ENCODE measurements around the gene COTL1.

COTL1 gene

DNA sequence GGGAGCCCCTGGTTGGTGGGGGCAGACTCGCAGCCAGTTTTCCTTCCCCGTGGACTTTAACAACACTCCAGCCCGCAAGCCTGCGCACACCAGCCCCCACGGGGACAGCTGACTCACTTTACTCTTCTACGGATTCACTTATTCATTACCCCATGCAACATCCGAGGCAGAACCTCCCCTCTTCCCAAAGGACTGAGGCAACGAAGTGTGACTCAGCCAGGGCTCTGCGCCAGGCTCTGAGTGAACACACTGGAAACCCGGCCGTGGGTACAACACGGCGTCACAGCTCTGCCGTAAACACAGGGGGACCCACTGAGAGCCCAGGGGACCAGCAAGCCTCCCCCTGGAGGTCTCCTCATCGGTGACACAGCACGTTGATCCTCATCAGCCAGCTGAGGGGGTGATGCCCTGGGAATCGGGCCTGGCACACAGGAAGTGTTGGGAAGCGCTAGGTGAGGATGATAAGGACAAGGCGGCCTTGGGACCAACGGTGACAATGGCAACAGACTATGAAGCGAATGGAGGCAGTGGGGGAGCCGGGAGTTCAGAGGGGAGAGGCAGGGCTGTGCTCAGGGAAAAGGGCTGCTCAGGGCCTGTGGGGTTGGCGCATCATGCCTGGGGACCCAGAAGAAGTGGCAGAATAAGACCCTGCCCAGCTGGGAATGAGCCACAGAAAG, 14.6 kb downstream of the COTL1 start:
- Mint-ChIP-seq H3K4me3 (peak overlapping the region; percentile 74), H3K27ac (peak overlapping the region; percentile 99), H3K9me3 (no peaks in the 10 kb centered on the region), H3K36me3 (peaks cover 10% of the 10 kb centered on the region), H3K27me3 (no peaks in the 10 kb centered on the region), H3K4me1 (peaks cover 68% of the 10 kb centered on the region)
- DNase-seq (ENCODE audit: low spot score in 2 of 2) (no peak), ATAC-seq (ENCODE audit: low read depth) (no peak)

DNA sequence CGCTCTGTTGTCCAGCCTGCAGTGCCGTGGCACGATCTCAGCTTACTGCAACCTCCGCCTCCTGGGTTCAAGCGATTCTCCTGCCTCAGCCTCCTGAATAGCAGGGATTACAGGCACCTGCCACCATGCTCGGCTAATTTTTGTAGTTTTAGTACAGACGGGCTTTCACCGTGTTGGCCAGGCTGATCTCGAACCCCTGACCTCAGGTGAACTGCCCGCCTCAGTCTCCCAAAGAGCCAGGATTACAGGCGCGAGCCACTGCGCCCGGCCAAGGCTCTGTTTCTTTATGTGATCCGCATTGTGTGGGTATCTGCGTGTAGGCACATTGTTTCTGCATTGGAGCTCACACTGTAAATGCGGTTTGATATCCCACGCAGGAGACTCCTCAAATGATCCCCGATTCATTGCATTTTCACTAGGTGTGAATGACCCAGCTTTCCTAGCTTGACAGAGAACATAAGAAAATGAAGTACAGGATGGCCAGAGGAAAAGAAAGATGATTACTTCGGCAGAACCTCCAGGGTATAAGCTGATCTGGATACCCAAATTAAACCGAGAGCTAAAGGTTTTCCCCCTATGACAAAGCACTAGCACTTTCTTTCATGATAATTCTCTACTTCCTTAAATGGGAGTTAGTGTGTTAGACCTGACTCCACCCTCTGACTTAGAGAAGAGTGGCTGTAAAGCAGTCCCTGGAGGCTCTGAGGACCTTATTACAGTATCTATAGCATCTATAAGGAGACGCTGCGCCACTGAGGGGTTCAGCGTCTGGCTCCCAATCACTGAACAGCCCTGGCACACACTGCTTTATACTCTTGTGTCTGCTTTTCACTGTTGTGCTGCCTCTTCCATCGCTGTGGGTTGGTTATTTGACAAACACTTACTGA, 17.3 kb downstream of the COTL1 start:
- ATAC-seq (ENCODE audit: low read depth), result peak; percentile 77
- DNase-seq (ENCODE audit: low spot score in 2 of 2), result peak in 1 of 2 donors; percentile 47

DNA sequence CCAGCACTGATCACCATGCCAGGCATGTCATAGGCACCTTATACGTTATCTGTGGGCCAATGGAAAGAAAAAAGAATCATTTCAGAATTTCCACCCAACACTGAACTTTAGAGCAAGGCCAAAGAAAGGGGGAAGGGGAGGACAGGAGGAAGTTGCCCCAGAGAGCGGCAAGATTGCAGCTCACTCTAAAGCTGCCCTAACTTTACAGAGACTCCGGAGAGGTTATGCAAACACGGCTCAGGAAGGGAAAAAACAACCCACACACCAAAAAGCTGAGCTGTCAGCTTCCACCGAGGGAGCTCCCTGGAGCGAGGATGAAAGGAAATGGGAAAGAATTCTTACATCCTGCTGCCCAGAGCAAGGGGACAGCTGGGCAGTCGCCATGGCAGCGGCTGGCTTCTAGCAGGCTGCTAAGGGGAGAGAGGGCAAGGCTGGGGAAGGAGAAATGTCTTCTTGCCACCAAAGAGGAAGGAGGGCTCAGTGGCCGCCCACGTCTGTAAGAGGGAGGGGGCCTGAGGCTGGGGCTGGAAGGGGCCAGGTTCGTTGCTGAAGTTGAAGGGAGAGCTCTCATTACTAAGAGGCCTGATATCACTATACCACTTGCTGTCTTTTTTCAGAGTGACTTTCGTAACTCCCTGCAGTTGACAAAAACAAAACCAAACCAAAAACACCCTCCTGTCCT, 18.2 kb downstream of the COTL1 start:
- Mint-ChIP-seq H3K27ac (peak overlapping the region; percentile 99), H3K4me3 (peak overlapping the region; percentile 90), H3K9me3 (no peaks in the 10 kb centered on the region), H3K4me1 (peaks cover 67% of the 10 kb centered on the region), H3K27me3 (no peaks in the 10 kb centered on the region), H3K36me3 (peaks cover 17% of the 10 kb centered on the region)
- ATAC-seq (ENCODE audit: low read depth), result peak; percentile 43
- peak in 1 of 2 donors; percentile 50 for DNase-seq (ENCODE audit: low spot score in 2 of 2)

More for the DNA sequence above, 17.3 kb downstream of the COTL1 start:
- Mint-ChIP-seq H3K36me3 (peaks cover 12% of the 10 kb centered on the region), H3K4me1 (peaks cover 67% of the 10 kb centered on the region), H3K27ac (peak overlapping the region; percentile 99), H3K9me3 (no peaks in the 10 kb centered on the region), H3K27me3 (no peaks in the 10 kb centered on the region), H3K4me3 (peak overlapping the region; percentile 83)

DNA sequence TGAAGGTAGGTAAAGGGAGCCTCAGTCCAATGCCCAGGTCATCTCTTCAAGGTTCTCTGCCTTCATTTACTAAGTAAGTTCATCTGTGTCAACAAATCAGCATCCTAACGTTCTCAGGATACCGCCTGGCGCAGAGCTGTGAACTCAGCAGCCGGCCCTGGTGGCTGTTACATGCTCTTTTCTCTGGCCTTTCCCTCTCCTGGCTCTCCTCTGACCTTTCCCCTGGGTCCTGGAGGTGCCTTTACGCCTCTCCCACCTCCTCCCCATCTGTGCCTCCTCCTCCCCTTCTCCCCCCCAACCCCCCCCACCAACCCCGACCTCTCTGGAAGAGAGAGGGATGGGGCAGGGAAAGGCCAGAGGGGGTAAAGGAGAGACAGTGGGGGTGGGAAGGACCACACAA, 19.5 kb downstream of the COTL1 start:
- Mint-ChIP-seq H3K36me3 (peaks cover 18% of the 10 kb centered on the region), H3K9me3 (peaks cover 2% of the 10 kb centered on the region), H3K27me3 (no peaks in the 10 kb centered on the region), H3K4me1 (peaks cover 67% of the 10 kb centered on the region), H3K4me3 (peak overlapping the region; percentile 99), H3K27ac (peak overlapping the region; percentile 99)
- DNase-seq (ENCODE audit: low spot score in 2 of 2) (no peak), ATAC-seq (ENCODE audit: low read depth) (no peak)

DNA sequence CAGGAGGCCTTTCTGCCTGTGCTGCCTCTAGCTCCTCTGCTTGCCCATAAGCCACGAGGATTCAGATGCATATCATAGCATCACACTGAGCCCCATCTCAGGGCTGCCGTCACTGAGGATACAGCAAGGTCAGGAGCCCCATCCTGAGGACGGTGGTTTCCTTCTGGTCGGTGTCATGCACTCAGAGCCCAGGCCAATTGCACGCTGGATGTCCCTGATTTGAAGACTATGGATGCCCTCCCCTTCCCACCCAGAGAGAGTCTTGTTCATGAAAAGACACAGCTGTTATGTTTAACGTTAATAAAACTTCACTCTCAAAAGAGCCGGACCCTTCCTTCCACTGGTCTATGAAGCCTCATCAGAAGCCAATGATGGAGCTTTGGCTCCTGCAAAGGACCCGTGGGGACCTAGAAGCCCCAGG, 19.9 kb downstream of the COTL1 start:
- DNase-seq (ENCODE audit: low spot score in 2 of 2) (no peak), ATAC-seq (ENCODE audit: low read depth) (no peak)
- Mint-ChIP-seq H3K4me1 (peaks cover 65% of the 10 kb centered on the region), H3K27me3 (no peaks in the 10 kb centered on the region), H3K27ac (peak overlapping the region; percentile 99), H3K4me3 (peak overlapping the region; percentile 99), H3K36me3 (peaks cover 20% of the 10 kb centered on the region), H3K9me3 (peaks cover 2% of the 10 kb centered on the region)

DNA sequence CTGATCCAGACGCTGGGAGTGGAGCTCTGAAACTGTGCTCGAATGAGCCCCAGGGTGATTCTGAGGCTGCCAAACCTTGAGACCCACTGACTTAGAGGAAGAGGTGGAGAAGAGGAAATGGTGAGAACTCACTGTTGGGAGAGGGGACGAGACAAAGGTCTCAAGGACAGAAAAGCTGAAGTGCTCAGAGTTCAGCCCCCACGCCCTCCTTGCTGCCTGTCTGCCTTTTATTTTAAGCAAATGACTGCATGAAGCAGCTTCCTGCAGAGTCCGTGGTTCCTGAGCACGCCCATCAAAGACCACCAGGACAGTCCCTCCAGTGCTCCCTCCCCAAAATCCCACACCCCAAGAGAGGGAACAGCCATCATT, 20.4 kb downstream of the COTL1 start:
- Mint-ChIP-seq H3K4me3 (peak overlapping the region; percentile 99), H3K4me1 (peaks cover 65% of the 10 kb centered on the region), H3K9me3 (peaks cover 2% of the 10 kb centered on the region), H3K27me3 (no peaks in the 10 kb centered on the region), H3K27ac (peak overlapping the region; percentile 99), H3K36me3 (peaks cover 25% of the 10 kb centered on the region)
- DNase-seq (ENCODE audit: low spot score in 2 of 2), result no peak
- ATAC-seq (ENCODE audit: low read depth), result no peak

DNA sequence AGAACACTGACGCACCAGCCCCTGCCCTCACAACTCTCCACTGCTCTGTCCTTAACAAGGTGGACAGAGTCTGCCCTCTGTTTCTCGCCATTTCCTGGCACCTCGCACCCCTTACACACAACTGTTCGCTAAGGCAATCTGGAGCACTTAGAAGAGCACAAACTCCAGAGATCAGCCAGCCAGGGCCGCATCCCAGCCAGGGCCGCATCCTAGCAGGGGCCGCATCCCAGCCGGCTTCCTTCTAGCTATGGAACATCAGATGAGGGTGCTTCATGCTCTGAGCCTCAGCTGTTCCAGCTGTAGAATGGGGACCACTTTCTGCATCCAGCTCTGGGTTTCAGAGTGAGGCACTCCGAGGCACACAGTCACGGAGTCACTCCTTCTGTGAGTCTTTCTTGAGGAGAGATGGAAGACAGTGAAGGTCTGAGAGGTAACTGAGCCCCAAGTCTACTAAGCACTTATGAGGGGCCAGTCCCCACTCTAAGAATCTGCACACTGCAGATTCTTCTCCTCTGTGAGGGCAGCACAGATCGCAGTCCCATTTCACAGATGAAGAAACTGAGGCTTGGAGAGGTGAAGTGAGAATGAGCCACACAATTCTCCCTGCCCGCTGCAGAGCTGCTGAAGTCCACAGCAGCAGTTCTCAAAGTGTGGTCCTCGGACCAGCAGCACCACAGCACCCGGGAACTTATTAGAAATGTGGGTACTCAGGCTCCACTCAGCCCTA, 20.9 kb downstream of the COTL1 start:
- peak overlapping the region; percentile 99 for H3K4me3 Mint-ChIP-seq
- peaks cover 2% of the 10 kb centered on the region for H3K9me3 Mint-ChIP-seq
- peaks cover 66% of the 10 kb centered on the region for H3K4me1 Mint-ChIP-seq
- DNase-seq (ENCODE audit: low spot score in 2 of 2) (no peak), ATAC-seq (ENCODE audit: low read depth) (no peak)
- H3K27me3 Mint-ChIP-seq, result no peaks in the 10 kb centered on the region
- peaks cover 30% of the 10 kb centered on the region for H3K36me3 Mint-ChIP-seq
- H3K27ac Mint-ChIP-seq, result peak overlapping the region; percentile 99

DNA sequence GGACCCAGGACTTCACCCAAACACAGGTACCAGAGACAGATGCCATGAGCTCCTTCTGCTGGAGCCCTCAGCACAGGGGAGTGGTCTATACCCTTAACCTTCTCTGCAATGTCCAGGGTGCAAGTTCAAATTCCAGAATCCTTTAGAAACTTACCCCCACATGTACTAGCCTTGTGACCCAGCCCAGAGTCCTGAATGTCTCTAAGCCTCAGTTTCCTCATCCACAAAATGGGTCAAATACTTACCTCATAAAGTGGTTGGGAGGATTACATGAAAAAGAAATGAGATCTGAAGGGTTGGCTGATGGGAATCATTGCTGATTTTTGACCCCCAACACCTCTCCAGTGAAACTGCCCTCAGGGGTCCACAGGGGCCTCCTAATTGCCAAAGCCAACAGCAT, 21.7 kb downstream of the COTL1 start:
- Mint-ChIP-seq H3K9me3 (peaks cover 2% of the 10 kb centered on the region), H3K4me1 (peaks cover 64% of the 10 kb centered on the region), H3K36me3 (peaks cover 33% of the 10 kb centered on the region), H3K27me3 (no peaks in the 10 kb centered on the region), H3K4me3 (peak overlapping the region; percentile 99), H3K27ac (peak overlapping the region; percentile 99)
- DNase-seq (ENCODE audit: low spot score in 2 of 2) (no peak), ATAC-seq (ENCODE audit: low read depth) (no peak)

DNA sequence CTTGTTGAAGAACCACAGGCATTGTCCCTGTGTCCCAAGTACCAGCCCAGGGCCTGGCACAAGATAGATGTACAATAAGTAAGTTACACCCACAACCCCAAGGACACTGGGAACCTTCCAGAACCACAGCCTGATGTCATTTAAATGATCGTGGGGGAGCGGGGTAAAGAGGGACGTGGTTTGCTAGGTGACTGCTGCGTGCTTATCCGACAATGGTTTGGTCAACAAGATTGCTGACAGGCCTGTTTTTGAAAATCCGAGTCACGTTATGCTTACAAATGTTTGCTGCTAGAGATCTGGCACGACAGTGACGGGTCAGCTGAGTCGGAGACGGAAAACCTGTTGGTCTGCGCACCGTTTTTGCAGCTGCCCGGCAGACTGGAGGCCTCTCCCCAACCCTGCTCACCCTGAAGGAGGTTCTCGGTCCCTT, 22.8 kb downstream of the COTL1 start:
- no peak for ATAC-seq (ENCODE audit: low read depth)
- Mint-ChIP-seq H3K4me3 (peak overlapping the region; percentile 99), H3K9me3 (peaks cover 2% of the 10 kb centered on the region), H3K27me3 (no peaks in the 10 kb centered on the region), H3K4me1 (peaks cover 58% of the 10 kb centered on the region), H3K27ac (peak overlapping the region; percentile 99), H3K36me3 (peaks cover 34% of the 10 kb centered on the region)
- DNase-seq (ENCODE audit: low spot score in 2 of 2), result peak in 1 of 2 donors; percentile 49

DNA sequence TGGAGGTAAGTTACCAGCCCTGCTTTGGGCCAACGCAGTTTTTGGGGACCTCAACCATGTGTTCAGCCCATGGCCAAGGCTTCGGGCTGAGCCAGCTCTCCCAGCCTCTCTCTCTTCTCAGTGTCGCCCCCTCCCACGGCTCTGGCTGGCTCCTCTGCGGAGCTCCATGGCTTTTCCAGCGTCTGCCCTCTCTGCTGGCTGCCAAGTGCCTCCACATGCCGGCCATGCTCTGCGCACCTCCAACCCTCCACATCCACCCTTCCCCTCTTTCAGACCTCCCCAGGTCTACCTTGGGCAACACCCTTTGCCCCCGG, 23.2 kb downstream of the COTL1 start:
- DNase-seq (ENCODE audit: low spot score in 2 of 2) (no peak), ATAC-seq (ENCODE audit: low read depth) (no peak)
- H3K36me3 Mint-ChIP-seq, result peaks cover 38% of the 10 kb centered on the region
- peaks cover 56% of the 10 kb centered on the region for H3K4me1 Mint-ChIP-seq
- H3K9me3 Mint-ChIP-seq, result peaks cover 2% of the 10 kb centered on the region
- peak overlapping the region; percentile 99 for H3K4me3 Mint-ChIP-seq
- no peaks in the 10 kb centered on the region for H3K27me3 Mint-ChIP-seq
- H3K27ac Mint-ChIP-seq, result peak overlapping the region; percentile 99

DNA sequence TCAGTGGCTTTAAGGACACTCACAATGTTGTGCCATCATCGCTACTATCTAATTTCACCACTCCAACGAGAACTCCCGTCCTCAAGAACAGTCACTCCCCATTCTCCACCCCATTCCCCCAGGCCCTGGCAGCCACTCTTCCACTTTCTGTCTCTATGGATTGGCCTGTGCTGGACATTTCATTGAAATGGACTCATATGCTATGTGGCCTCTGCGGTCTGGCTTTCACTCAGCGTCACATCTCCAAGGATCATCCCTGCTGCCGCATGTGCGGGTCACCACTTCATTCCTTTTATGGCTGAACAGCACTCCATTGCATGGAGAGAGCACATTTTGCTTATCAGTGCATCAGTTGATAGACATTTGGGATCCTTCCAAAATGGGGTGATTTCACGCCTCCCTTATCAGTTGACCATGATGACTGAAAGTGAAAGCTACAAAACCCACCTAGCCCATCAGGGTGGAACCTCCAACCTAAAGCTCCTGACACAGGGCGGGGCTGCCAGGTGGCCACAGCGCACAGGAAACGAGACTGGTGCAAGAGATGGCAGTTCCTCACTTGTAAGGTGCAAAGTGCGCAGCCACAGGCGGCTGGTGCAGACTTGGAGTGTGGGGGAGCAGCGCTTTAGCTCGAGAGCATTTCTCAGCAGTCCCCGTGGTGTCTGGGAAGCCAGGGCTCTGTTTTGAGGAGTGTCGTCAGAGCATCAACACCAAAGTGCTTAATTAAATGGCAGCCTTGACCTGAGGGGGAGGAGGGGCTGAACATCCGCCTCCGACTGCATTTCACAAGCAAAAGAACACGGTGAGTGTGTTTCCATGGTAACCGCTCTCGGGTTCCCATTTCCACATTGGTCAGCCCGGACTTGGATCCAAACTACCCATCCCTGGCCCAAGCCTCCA, 23.8 kb downstream of the COTL1 start:
- Mint-ChIP-seq H3K4me1 (peaks cover 51% of the 10 kb centered on the region), H3K27ac (peak overlapping the region; percentile 99), H3K36me3 (peaks cover 39% of the 10 kb centered on the region), H3K4me3 (peak overlapping the region; percentile 99), H3K27me3 (no peaks in the 10 kb centered on the region), H3K9me3 (peaks cover 2% of the 10 kb centered on the region)
- DNase-seq (ENCODE audit: low spot score in 2 of 2) (peak; percentile 73 to 89), ATAC-seq (ENCODE audit: low read depth) (peak; percentile 92)

DNA sequence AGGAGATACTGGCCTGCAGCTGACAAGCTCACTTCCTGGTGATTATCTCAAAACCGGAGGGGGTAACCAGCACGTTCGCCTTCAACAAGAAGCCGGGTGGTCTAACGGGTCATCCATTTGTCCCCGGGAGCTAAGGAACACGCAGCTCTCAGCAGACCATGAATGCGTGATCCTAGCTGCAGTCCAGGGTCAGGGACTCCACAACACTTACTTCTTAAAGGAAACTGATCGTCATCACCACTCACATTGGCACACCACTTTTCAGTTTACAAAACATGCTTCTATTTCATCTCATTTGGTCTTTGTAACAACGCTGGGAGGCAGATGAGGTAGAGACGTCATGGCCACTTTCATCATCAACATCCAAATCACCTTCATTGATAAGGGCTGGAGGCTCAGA, 25.2 kb downstream of the COTL1 start:
- Mint-ChIP-seq H3K27me3 (no peaks in the 10 kb centered on the region), H3K36me3 (peaks cover 37% of the 10 kb centered on the region), H3K4me3 (peak overlapping the region; percentile 59), H3K27ac (peak overlapping the region; percentile 99), H3K4me1 (peaks cover 44% of the 10 kb centered on the region), H3K9me3 (peaks cover 2% of the 10 kb centered on the region)
- DNase-seq (ENCODE audit: low spot score in 2 of 2) (no peak), ATAC-seq (ENCODE audit: low read depth) (no peak)
